Esophagus squamous epithelium (tissue), 4 donors: Measurements from ENCODE around the gene RHBDD1.

Experiments used
- POLR2A ChIP-seq, 4 donors: fragments of 450-650 bp; IDR thresholded peaks; one replicate each; pipeline ENCODE4 v1.6.1; 2017; ENCODE audit warnings: antibody characterized with exemption in 4 of 4, mild to moderate bottlenecking in 4 of 4, moderate library complexity in 3 of 4
- TF ChIP-seq, protein P1 (sequence below), 6 experiments: fragments of 450-650 bp in 4 of 6; fragments of 200-600 bp in 2 of 6; sonication (generic) in 2 of 6; IDR thresholded peaks; one replicate each; pipeline ENCODE4 v1.5.1; 2016 to 2019; ENCODE audit warnings: antibody characterized with exemption in 6 of 6, mild to moderate bottlenecking in 4 of 6, moderate library complexity in 4 of 6

DNA sequence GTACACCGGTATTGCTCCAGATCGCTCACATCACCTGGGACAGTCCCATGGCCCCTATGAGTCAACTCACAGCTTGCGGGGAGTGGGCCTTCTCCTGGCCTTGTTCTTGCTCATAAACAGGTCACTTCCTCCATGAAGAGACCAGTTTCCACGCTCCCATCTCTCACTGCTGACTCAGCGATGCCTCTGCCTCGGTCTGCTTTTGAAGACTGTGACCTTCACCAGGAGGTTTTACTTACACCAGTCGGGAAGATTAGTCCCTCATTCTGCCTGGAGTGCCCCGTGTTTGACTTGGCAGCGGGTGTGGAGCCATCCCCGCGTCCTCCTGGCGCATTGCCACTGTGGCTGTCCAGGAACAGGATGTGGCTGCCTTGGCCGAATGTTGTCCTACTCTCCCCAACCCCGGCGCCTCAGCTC is 159.8 kb downstream of the RHBDD1 start:
- TF ChIP-seq, protein P1, sequence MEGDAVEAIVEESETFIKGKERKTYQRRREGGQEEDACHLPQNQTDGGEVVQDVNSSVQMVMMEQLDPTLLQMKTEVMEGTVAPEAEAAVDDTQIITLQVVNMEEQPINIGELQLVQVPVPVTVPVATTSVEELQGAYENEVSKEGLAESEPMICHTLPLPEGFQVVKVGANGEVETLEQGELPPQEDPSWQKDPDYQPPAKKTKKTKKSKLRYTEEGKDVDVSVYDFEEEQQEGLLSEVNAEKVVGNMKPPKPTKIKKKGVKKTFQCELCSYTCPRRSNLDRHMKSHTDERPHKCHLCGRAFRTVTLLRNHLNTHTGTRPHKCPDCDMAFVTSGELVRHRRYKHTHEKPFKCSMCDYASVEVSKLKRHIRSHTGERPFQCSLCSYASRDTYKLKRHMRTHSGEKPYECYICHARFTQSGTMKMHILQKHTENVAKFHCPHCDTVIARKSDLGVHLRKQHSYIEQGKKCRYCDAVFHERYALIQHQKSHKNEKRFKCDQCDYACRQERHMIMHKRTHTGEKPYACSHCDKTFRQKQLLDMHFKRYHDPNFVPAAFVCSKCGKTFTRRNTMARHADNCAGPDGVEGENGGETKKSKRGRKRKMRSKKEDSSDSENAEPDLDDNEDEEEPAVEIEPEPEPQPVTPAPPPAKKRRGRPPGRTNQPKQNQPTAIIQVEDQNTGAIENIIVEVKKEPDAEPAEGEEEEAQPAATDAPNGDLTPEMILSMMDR (IDR thresholded peaks at IDR 0.05): no peak
- no peak for TF ChIP-seq POLR2A (IDR thresholded peaks at IDR 0.05)
